Progenitor cell of endocrine pancreas (in vitro differentiated cells): ENCODE measurements around the gene TAF1D. TPM values are rescaled to one million over a fixed set of nuclear protein-coding genes. Genes with fewer than 3 reads are reported as not detected.

Source experiments
- DNase-seq: peaks from one replicate; pipeline ENCODE4 v3.0.0; 2021; ENCODE audit warnings: low spot score; ENCODE audit not compliant: unreplicated experiment
- H3K27ac Mint-ChIP-seq: 2 replicates; pipeline ENCODE4 v1.8.0; 2021; ENCODE audit warnings: mild to moderate bottlenecking, moderate library complexity, mixed read lengths
- H3K27me3 Mint-ChIP-seq: 2 replicates; pipeline ENCODE4 v1.8.0; 2021; ENCODE audit warnings: mixed read lengths
- H3K36me3 Mint-ChIP-seq: 2 replicates; pipeline ENCODE4 v1.8.0; 2022; ENCODE audit warnings: mixed read lengths; ENCODE audit not compliant: insufficient read depth
- H3K4me1 Mint-ChIP-seq: 2 replicates; pipeline ENCODE4 v1.8.0; 2021; ENCODE audit warnings: low read depth, mixed read lengths
- H3K4me3 Mint-ChIP-seq: 2 replicates; pipeline ENCODE4 v1.8.0; 2021; ENCODE audit warnings: low read depth, mild to moderate bottlenecking, moderate library complexity, mixed read lengths
- H3K9me3 Mint-ChIP-seq: 2 replicates; pipeline ENCODE4 v1.8.0; 2021; ENCODE audit warnings: low read depth, mixed read lengths
- CTCF ChIP-seq: fragments of 200-600 bp; sonication (generic); IDR thresholded peaks from one replicate; pipeline ENCODE4 v1.5.0; 2021; ENCODE audit warnings: antibody characterized with exemption, mild to moderate bottlenecking; ENCODE audit not compliant: unreplicated experiment
- total RNA-seq: library from RNA; stranded (reverse); gene quantifications from 2 replicates; pipeline ENCODE4 v1.2.1, GENCODE V29; 2021

TAF1D gene
- total RNA-seq, 1 donor from 2014 or later, result 146 TPM

- no peak for TF ChIP-seq CTCF
- Mint-ChIP-seq H3K4me3 (no peak overlapping the region), H3K36me3 (peaks cover 23% of the 10 kb centered on the region), H3K27ac (no peak overlapping the region), H3K9me3 (no peaks in the 10 kb centered on the region), H3K27me3 (no peaks in the 10 kb centered on the region), H3K4me1 (peaks cover 3% of the 10 kb centered on the region)
- no peak for DNase-seq
Measured at GRCh38 chr11:93729129-93729616, 12.1 kb downstream of the TAF1D start.

GRCh38 chr11:93728792-93729128, 12.5 kb downstream of the TAF1D start:
- Mint-ChIP-seq H3K4me1 (peaks cover 3% of the 10 kb centered on the region), H3K36me3 (peaks cover 23% of the 10 kb centered on the region), H3K27me3 (no peaks in the 10 kb centered on the region), H3K27ac (no peak overlapping the region), H3K4me3 (no peak overlapping the region), H3K9me3 (no peaks in the 10 kb centered on the region)
- TF ChIP-seq CTCF, result no peak
- DNase-seq, result no peak

GRCh38 chr11:93727985-93728791, 13.1 kb downstream of the TAF1D start:
- H3K27me3 Mint-ChIP-seq, result no peaks in the 10 kb centered on the region
- H3K9me3 Mint-ChIP-seq, result no peaks in the 10 kb centered on the region
- no peak for DNase-seq
- peaks cover 20% of the 10 kb centered on the region for H3K36me3 Mint-ChIP-seq
- peaks cover 3% of the 10 kb centered on the region for H3K4me1 Mint-ChIP-seq
- no peak overlapping the region for H3K4me3 Mint-ChIP-seq
- TF ChIP-seq CTCF, result no peak
- no peak overlapping the region for H3K27ac Mint-ChIP-seq

- no peaks in the 10 kb centered on the region for H3K9me3 Mint-ChIP-seq
- H3K4me3 Mint-ChIP-seq, result no peak overlapping the region
- H3K4me1 Mint-ChIP-seq, result peaks cover 3% of the 10 kb centered on the region
- no peak overlapping the region for H3K27ac Mint-ChIP-seq
- peaks cover 12% of the 10 kb centered on the region for H3K36me3 Mint-ChIP-seq
- DNase-seq, result no peak
- no peak for TF ChIP-seq CTCF
- no peaks in the 10 kb centered on the region for H3K27me3 Mint-ChIP-seq
Measured at GRCh38 chr11:93724089-93724488, 17.2 kb downstream of the TAF1D start.

GRCh38 chr11:93720522-93720921, 20.8 kb downstream of the TAF1D start:
- Mint-ChIP-seq H3K36me3 (peaks cover 14% of the 10 kb centered on the region), H3K4me1 (peaks cover 3% of the 10 kb centered on the region), H3K27ac (no peak overlapping the region), H3K9me3 (no peaks in the 10 kb centered on the region), H3K27me3 (no peaks in the 10 kb centered on the region), H3K4me3 (no peak overlapping the region)
- no peak for TF ChIP-seq CTCF
- DNase-seq, result no peak
